ENCODE measurements around the gene ERI3.

Gene ERI3, protein sequence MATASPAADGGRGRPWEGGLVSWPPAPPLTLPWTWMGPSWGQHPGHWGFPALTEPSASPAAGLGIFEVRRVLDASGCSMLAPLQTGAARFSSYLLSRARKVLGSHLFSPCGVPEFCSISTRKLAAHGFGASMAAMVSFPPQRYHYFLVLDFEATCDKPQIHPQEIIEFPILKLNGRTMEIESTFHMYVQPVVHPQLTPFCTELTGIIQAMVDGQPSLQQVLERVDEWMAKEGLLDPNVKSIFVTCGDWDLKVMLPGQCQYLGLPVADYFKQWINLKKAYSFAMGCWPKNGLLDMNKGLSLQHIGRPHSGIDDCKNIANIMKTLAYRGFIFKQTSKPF

DNA sequence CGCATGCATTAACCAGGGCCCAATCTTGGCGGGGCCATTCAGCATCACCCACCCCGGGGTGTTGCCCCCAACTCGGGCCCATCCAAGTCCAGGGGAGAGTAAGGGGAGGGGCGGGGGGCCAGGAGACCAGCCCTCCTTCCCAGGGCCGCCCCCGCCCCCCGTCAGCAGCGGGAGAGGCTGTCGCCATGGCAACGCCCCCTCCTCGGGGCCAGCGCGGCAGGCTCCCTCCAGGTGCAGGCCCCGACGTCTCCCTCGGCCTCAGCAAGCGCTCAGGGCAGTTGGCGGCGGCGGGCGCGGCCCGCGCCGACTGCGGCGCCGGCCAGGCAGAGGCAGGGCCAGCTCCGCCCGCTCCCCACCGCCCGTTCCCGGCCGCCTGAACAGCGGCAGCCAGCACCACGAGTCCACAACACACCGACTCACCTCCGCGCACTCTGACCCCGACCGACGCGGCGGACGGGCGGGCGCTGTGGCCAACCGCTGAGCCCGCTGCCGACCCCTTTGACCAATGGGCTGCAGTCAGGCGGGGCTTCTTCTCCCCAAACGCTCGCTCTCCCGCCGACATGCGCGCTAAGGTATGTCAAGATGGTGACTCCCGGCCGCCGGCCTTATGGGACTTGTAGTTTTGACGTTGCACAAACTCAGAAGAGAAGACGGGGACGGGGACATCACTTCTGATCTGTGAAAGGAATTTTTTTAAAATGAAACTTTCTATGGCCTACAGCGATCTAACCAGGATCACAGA is at the start of gene ERI3:
Gene ERI3 (minus strand): TSS at position 418 of the 742 bp plus-strand sequence. CDS start 231 bp downstream, at position 187.
- peak; percentile 100 for DNase-seq (ENCODE audit: low spot score)

DNA sequence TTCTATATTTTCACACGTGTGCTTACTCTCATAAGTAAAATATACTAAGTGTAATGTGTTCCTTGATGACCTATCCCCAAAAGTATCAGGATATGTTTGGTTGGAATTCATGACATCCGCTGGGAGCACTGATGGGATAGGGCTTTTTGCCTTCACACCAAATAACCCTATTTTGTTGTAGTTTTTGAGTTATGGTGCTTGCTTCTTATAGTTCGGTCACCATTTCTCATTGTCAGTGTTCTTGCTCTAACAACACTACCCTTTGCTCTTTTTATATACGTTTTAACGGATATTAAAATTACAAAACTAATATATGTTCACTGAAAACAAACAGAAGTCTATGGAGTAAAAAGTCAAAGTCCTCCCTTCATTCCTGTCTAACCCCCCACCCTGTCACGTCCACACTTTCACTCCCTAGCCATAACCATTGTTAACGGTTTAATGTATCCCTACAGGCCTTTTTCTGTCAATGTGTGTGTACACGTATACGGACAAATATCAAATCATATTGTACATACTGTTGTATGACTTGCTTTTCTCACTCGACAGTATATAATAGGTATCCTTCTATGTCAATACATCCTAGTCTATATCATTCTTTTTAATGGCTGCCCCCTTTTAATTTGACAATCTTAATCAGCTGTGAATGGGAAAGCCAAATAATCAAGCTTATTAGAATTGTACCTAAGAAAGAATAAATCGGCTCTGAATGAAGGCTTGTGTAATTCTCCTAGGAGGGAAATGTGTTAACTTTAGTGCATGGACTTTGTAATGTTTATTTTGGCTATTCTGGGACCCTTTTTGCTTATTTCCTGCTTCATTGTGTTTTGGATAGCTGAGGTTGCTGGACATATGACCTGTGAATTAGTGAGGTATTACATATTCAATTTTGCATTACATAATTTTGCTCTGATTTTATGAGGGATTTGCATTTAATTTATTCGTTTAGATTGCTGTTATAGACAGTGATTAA is 46.5 kb upstream of the ERI3 start:
- DNase-seq (ENCODE audit: low spot score): no peak

DNA sequence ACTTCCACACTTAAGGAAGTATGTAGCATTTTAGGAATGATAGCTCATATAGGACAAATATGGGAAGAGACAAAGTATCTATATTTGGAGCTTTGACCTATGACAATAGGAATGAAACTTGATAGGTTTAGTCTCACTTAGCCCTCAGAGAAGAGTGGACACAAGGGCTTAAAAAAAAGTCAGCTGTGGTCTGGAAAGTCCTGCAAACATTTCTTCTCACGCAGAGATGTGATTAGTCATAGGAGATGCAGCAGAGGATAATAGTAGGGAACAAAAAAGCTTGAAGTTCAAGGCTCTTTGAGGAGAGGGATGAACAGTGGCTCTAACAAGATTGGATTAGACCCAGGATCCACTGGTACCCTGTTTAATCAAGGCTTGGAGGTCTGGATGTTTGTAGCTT is 35.2 kb upstream of the ERI3 start:
- no peak for DNase-seq (ENCODE audit: low spot score)

DNA sequence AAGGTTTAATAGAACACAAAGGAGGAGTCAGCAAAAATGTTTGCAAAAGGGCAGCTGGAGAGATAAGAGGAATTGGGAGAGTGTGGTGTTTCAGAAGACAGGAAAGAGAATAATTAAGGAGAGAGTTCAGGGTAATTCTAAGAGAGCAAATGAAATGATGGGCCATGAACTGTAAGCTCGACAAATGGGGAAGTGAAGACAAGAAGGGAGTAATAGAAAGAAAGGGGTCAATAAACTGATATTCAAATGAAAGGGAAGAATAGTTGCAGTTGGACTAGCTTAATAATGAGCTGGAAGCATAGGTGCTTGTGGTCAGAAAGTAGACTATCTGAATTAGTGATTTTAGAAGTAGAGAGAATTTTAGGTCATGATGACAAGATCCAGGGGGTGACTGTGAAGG is 34.4 kb upstream of the ERI3 start:
- DNase-seq (ENCODE audit: low spot score): no peak

DNA sequence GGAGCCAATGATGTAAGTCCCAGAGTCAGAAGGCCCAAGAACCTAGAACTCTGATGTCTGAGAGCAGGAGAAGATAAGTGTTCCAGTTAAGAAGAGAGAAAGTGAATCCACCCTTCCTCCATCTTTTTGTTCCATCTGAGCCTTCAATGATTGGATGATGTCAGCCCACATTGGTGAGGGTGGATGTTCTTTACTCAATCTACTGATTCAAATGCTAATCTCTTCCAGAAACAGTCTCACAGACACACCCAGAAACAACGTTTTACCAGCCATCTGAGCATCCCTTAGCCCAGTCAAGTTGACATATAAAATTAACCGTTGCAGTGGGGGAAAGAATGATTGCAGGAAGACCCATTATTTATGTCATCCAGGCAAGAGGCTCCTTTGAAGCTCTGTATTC is 33.5 kb upstream of the ERI3 start:
- no peak for DNase-seq (ENCODE audit: low spot score)

DNA sequence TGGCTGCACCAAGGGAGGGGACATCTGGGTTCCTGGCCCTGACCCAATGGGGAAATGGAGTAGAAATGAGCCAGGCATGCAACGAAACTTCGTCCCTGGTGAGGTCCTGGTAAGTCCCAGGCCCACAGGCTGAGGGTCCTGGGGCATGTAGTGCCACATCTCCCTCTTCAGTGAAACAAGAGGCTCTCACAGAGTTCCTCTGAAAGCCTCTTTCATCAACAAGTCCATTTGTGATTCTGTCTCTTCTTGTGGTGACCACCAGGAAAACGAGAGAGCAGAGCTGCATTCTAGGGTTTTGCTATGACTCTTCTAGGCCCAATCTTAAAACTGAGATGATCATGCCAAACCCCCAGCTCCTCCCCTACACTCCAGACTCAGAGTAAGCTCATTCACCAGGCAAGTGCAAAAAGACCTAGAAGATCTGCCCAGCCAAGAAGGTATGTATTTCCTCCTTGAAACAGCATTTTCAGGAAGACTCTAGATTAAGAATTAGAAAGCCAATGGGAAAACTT is 25.7 kb upstream of the ERI3 start:
- no peak for DNase-seq (ENCODE audit: low spot score)

DNA sequence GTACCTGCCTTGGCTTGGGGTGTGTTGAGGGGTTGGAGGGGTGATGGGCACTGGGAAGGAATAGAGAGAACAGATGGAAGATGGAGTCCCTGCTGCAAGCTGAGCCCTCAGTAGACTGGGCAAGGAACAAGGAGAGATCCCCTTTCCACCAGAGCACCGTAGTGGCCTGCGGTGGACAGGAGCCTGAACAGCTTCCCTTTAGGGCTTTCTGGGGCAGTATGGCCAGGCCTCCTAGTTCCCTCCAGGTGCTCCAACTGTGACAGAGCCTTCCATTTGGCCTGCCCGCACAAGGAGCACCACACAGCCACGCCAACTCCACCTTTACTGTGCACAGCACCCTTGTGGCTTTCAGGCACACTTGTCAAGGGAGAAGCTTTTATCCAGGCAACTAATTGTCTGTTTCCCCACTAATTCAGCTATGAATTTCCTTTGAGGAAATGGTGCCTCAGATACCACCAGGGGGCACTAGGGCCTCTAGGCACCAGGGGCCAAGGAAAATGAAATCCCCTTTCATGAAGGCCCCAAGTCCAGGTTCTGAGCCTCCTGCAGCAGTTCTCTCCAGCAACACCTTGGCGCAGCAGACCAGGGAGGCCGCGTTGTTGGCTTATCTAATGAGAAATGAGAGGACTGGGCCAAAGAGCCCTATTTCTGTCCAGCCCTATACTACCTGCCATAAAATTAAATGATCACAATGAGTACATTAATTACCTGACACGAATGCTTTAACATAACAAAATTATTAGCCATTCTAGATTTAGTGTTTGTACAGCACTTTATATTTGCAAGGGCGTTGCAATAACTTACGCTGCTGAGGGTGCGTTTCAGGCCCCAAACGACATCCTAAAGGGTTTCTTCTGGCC is 23.1 kb upstream of the ERI3 start:
- DNase-seq (ENCODE audit: low spot score): peak; percentile 85

DNA sequence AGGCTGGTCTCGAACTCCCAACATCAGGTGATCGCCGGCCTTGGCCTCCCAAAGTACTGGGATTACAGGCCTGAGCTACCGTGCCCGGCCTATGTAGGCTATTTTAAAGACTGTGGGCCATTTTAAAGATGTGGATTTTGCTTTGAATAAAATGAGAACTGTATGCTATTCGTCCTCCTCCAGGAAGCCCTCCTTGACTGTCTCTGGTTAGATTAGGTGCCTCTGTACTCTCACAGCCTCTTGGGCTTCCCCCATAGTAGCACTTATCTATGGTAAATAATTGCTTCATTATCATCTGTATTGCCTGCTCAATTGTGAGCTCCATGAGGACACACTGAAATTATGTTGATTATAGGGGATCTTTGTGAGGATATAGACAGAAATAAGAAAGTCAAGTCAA is 20.5 kb upstream of the ERI3 start:
- DNase-seq (ENCODE audit: low spot score): no peak

DNA sequence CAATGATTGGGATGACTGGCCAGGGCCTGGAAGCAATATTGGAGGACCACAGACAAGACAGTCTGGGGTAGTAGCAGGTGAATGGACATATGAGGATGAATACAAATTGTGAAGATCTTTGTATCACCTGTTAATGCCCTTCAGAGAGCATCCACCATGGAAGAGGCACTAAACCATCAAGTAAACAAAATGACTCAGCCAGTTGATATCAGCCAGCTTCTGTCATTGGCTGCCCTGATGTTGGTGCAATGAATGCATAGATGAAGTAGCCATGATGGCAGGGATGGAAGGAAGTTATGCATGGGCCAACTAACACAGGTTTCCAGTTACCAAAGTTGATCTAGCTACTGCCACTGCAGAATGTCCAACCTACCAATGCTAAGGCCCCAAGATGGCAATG is 16.1 kb upstream of the ERI3 start:
- no peak for DNase-seq (ENCODE audit: low spot score)

DNA sequence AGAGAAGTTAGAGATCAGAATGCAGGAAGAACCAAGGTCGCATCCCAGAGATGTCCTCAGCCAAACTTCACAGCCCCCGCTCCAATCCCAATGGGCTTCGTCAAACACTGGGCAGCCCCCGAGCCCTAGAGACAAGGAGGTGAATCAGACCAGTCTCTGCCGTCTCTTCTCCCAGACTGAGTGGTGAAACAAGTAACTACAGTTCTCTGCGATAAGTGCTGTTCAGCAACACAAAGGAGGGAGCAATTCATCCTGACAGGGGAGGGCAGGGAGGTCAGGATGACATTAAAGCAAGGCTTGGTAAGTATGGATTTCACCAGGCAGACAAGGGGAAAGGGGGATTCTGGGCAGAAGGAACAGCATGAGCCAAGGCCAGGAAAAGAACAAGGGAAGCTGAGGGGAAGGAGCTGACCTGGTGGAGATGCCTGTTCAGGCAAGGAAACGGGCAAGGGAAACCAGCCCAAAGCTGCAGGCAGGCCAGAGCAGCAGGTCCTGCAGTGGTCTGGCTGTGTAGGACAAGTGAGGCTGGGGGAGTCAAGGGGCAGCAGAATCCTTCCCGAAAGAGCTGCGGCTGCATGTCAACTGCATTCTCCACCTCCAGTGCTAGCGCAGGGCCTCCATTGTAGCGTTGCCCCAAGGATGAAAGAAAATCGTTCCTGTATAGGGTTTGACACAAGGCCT is 13.6 kb upstream of the ERI3 start:
- peak; percentile 45 for DNase-seq (ENCODE audit: low spot score)

DNA sequence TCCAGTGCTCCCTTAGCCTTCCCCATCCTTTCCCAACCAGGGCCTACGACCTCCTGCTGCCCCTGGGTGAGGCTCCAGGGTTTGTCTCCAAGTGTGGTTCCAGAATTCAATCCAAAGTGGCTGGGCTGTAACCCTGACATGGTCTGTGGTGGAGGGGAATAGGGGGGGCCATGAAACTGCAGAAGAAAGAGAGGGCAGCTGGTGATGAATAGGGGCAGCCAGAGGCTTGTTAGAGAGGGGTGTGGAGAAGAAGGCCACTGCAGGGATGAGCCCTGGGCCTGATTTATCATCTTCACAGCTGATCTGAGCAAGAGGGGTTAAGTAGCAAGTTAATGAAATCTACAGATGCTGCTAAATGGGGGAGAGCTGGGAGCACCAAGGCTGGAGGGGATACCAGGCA is 12.9 kb upstream of the ERI3 start:
- no peak for DNase-seq (ENCODE audit: low spot score)

DNA sequence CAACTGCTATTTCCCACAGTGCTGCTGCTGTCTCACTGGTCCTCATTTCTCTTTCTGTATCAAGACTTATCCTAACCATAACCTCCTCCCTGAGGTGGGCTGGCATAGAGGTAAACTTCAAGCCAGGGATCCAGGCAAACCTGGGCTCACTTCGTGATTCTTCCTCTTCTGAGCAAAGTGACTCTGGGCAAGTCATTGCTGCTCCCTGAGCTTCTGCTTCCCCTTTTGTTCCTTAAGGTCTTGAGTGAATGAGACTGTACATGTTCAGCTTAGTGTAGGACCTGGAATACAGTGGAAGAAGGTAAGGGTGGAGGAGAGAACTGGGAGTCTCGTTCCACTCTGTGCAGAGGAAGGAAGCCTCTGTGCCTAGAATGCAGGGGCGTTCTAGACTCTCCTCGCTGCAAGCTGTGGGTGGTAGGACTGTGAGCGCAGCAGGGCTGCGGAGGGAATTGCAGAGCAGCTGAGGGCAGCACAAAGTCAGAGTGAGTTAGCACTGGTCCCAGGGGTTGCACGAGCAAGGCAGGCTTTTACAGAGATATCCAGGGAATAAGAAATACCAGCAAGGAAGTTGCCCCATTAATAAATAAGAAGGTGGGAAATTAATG is 11.4 kb upstream of the ERI3 start:
- no peak for DNase-seq (ENCODE audit: low spot score)

DNA sequence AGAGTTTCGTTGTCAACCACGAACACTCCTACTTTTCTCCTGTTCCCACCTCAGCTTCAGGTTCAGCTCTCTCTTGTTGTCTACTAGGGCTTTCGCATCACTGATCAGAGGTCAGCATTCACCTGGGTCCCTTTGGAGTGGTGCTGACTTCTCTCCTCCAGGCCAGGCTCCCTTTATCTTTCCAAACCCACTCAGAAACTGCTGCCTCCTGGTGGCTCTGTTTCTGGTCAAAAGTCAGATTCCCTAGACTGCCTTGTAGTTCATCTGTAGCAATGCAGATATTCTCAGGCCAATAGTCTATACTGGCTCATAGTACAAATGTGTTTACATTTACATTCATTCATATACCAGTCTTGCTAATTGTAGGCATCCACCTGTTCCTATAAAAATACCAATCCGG is 6.4 kb upstream of the ERI3 start:
- DNase-seq (ENCODE audit: low spot score): peak; percentile 36

DNA sequence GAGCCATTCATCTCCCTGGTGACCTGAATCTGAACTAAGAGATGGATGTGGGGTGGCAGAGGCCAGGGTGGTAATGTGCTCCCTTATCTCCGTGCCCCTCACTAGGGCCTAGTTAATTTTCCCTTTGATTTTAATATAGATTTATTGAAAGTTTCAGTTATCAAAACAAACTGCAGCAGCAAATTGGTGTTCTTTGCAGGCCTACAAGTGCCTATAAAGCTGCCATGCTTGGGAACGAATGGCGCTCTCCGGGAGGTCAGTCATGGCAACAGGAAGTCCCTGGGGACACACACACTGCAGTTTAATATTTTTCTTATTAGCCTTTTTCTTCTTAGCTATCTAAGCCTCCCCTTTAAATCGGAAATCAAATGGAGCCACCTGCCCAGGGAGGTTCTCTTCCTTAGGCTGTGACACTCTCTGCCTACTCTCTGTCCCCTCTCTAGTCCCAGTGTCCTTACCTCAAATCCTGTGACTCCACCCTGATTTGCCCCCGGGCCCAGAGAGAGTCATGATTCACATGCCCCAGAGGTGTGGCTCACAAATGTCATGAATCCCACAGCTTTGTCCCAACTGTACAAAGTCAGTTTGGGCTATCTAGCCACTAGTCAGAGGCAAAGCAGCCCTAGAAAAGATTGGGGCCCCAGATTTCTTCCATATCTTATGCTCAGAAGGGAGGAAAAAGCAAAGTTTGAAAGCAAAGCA is 4.3 kb upstream of the ERI3 start:
- DNase-seq (ENCODE audit: low spot score): no peak

DNA sequence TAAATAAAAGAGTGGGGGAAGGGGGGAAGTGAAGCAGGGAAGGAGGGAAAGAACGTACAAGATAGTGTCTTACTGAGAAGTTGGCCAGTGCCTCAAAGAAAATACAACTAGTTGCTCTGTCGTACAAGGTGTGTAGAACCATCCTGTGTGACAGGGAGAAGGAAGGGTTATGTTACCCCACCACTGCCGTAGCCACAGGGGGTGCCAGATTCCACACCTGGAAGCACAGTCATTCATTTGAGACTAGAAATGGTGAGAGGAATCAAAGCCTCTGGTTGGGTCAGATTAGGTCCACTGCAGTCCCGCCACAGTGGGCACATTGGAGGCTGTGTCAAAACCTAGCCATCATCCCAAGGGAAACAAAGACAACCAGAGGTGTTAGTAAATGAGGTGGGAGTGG is 2.7 kb upstream of the ERI3 start:
- DNase-seq (ENCODE audit: low spot score): no peak

DNA sequence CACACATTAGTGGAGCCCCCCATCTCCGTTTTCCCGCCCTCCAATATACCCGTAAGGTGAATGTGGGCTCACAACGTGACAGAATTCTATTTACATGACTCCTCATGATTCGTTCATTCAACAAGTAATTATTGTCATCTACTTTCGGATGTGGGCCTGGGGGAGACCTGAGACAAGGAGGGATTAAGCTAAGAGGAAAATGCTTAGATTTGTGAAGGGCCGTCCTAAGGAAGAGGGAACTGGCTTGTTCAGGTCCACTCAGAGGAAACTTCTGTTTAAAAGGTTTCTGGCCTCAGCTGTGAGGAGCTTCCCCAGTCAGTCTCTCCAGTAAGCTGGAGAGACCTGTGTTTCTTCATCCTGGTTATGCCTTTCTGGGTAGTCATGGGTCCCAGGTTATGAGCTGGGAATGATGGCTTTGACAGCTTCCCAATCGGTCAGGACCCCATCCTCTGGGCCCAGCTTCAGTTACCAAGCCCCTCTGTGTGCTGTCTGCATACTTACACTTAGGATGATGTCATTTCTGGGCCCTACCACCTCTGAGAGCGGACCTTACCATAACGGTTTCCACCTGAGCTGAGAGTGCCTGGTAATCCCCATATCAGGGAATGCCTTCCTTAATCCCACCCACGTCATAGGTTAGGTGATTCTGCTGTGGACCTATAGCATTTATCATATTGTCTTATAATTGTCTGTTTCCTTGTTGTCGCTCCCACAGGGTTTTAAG is 687 bp upstream of the ERI3 start:
- DNase-seq (ENCODE audit: low spot score): no peak

DNA sequence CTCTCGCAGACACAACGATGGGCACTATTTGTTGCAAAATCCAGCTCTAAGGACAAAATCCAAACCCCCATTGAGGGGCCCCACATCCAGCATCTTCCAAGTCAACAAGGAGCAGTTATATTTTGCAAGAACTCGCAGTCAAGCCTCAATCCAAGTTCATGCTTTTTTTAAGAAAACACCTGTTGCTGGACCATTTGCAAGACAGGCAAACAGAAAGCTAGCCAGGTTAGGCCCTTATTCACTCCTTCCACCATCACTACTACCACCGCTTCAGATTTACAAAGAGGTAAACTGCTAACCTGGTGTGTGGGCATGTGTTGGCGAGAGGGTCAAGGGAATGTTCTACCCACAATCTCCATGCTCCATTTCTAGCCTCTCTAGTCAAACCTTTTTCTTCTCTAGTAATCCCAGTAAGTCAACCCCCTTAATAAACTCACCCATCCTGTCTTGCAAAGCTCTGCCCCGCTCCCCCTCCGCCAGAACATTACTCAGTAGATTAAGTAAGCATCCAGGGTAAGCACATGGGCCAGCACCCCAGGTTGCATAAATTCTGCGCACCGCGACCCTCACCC is 703 bp downstream of the ERI3 start:
- no peak for DNase-seq (ENCODE audit: low spot score)

DNA sequence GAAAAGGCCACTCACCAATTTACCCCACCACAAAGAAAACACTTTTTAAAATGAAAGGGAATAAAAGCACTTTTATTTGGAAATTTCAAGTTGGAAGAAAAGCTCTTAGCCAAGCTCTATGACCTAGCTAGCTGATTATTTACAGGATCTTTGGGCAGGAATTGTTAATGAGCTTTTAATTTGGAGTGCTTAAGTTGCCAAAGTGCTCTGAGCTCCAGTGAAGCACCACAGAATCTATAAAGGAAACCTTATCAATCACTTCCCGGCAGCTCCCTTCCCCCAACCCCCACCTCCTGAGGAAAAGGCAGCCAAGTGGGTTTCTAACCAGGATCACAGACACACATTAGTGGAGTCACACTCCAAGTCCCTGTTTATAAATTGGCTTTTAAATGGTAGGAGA is 1.5 kb downstream of the ERI3 start:
- DNase-seq (ENCODE audit: low spot score): no peak

DNA sequence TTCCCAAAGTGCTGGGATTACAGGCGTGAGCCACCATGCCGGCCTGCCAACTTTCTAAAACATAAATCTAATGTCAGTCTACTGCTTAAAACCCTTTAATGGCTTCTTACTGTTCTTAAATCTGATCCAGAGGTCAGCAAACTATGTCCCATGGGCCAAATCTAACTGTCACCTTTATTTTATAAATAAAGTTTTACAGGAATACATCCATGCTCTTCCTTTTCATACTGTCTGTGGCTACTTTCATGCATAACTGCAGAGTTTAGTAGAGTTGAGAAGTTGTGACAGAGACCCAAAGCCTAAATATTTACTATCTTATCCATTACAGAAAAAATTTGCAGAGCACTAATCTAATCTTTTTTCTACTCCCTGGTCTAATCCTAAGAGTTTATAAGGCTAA is 3.8 kb downstream of the ERI3 start:
- no peak for DNase-seq (ENCODE audit: low spot score)
